GM19468 (cell line): ENCODE measurements around the gene CCDC148.

Experiments
- ATAC-seq: cut with Tn5 transposase; IDR thresholded peaks from one replicate; pipeline ENCODE4 v1.9.1; 2021; ENCODE audit warnings: mild to moderate bottlenecking, moderate library complexity, moderate number of reproducible peaks; ENCODE audit not compliant: unreplicated experiment; ENCODE audit errors: extremely low read depth

CCDC148 gene

GRCh38 chr2:158135096-158135495 is 321.5 kb downstream of the CCDC148 start:
- no peak for ATAC-seq

- no peak for ATAC-seq
Measured at GRCh38 chr2:158134655-158135054, 321.9 kb downstream of the CCDC148 start.

- no peak for ATAC-seq
Measured at GRCh38 chr2:158134055-158134454, 322.5 kb downstream of the CCDC148 start.

GRCh38 chr2:158131919-158132566 is 324.5 kb downstream of the CCDC148 start:
- ATAC-seq, result no peak

GRCh38 chr2:158131483-158131912 is 325.1 kb downstream of the CCDC148 start:
- ATAC-seq, result no peak

DNA sequence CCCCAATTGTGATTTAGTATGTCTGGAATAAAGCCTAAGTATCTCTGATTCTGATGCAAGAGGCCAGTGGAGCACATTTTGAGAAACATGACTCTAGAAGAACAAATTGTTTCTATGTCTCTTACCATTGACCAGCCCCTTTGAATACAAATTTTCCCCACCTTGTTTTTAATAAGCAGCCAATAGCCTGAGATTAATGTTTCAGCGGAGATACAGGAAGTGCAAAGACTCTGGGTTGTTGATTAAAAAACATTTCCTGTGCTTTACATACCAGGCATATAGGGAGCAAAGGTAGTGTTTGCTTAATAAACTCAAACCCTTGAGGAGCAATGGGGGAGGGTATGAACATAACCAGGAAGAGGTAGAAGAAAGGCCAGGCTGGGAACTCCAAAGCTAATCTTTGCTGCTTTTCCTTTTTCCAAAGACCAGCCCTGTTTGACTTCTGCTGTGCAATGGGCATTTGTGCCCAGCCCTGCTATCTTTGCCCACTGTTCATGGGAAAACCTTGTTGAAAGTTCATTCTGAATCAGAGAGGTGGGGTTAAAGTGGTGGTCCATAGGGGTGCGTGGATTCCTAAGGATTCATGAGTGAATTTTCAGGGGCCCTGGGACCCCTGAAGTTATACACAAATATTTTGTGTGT is 325.6 kb downstream of the CCDC148 start:
- ATAC-seq, result no peak

GRCh38 chr2:158129037-158129436 is 327.5 kb downstream of the CCDC148 start:
- no peak for ATAC-seq

DNA sequence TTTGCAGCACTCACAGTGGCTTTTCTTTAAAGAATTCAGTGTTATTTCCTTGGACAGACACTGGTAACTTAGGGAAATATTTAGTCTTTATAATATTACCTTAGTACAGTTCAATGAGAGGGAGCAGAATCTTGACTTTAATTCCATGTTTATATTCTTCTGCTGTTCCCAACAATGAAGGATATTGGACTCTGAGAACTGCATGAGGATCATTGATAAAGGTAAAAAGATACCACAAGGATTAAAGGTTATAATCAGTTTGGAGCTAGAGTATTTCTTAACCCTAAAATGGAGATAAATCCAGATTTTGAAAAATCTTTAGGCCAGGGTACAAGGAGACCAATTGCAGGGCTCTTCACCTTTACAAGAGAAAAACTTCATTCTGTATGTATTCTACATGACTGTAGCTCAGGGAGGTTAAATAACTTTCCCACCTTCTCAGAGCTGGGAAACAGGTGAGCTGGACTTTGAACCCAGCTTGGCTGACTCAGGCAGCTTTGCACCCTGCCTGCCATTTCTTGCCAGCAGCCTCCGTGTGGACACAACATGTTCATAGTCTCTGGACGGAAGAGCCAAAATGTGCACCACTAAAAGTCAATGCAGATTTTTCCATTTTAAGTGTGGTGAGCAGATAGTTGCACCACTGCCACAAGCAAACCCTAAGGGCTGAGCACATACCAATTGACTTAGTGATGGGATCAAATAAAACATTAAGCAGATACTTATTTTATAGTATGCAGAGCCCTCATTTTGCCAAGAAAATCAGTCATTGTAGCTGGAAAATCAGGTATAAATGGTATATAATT is 328.2 kb downstream of the CCDC148 start:
- ATAC-seq, result no peak

GRCh38 chr2:158127380-158127804 is 329.2 kb downstream of the CCDC148 start:
- no peak for ATAC-seq

- no peak for ATAC-seq
Measured at GRCh38 chr2:158125756-158126498, 330.6 kb downstream of the CCDC148 start.

GRCh38 chr2:158124896-158125295 is 331.7 kb downstream of the CCDC148 start:
- no peak for ATAC-seq
